HG02981 (cell line): ENCODE results near the gene ATP7B.

Source experiments
- ATAC-seq: cut with Tn5 transposase; IDR thresholded peaks from one replicate; pipeline ENCODE4 v1.9.1; 2021; ENCODE audit warnings: mild to moderate bottlenecking, moderate library complexity; ENCODE audit not compliant: unreplicated experiment

The ATP7B gene

GRCh38 chr13:51978796-51979556 lies 32.3 kb downstream of the ATP7B start:
- ATAC-seq, result no peak

- ATAC-seq, result no peak
These were observed 33.6 kb downstream of the ATP7B start for GRCh38 chr13:51977625-51978024.

- ATAC-seq, result no peak
These were observed 34.4 kb downstream of the ATP7B start for GRCh38 chr13:51976890-51977289.

- no peak for ATAC-seq
These were observed 34.8 kb downstream of the ATP7B start for GRCh38 chr13:51976423-51976822.

GRCh38 chr13:51974482-51974881 lies 36.8 kb downstream of the ATP7B start:
- ATAC-seq, result no peak

GRCh38 chr13:51971520-51972426 lies 39.5 kb downstream of the ATP7B start:
- no peak for ATAC-seq

GRCh38 chr13:51970349-51970748 lies 40.9 kb downstream of the ATP7B start:
- ATAC-seq, result no peak

- ATAC-seq, result no peak
These were observed 43.5 kb downstream of the ATP7B start for GRCh38 chr13:51967482-51968446.

- ATAC-seq, result no peak
These were observed 45.1 kb downstream of the ATP7B start for GRCh38 chr13:51966186-51966585.

- no peak for ATAC-seq
These were observed 49.5 kb downstream of the ATP7B start for GRCh38 chr13:51961493-51962403.

- ATAC-seq, result no peak
These were observed 50.5 kb downstream of the ATP7B start for GRCh38 chr13:51960766-51961165.

GRCh38 chr13:51959773-51960172 lies 51.5 kb downstream of the ATP7B start:
- peak; percentile 87 for ATAC-seq

- no peak for ATAC-seq
These were observed 53.1 kb downstream of the ATP7B start for GRCh38 chr13:51958217-51958547.

- ATAC-seq, result no peak
These were observed 53.7 kb downstream of the ATP7B start for GRCh38 chr13:51957377-51958216.

- no peak for ATAC-seq
These were observed 54.5 kb downstream of the ATP7B start for GRCh38 chr13:51956717-51957116.

GRCh38 chr13:51955816-51956603 lies 55.2 kb downstream of the ATP7B start:
- no peak for ATAC-seq

GRCh38 chr13:51955281-51955771 lies 55.9 kb downstream of the ATP7B start:
- ATAC-seq, result no peak
